K562 (cell line): ENCODE measurements around the gene LRRC8E.

Experiments used
- BCL6 ChIP-seq: fragments of 250-450 bp; sonication (Bioruptor Pico); IDR thresholded peaks from 2 replicates; pipeline ENCODE4 v1.4.0; 2020
- CTCF ChIP-seq, 3 experiments: IDR thresholded peaks in 2 of 3; conservative IDR thresholded peaks in 1 of 3; 2 replicates each; pipeline ENCODE4 v1.5.1; 2011 to 2012; ENCODE audit warnings: low read length in 3 of 3, mild to moderate bottlenecking in 3 of 3, control low read depth in 2 of 3, improper control_type of control experiment in 1 of 3, inconsistent platforms in 1 of 3, low read depth in 1 of 3, mixed read lengths in 1 of 3, moderate library complexity in 1 of 3; ENCODE audit not compliant: insufficient read depth in 2 of 3
- ESRRA ChIP-seq: fragments of 450-650 bp; IDR thresholded peaks from 2 replicates; pipeline ENCODE4 v1.6.1; 2014; ENCODE audit warnings: low read depth, mild to moderate bottlenecking, moderate library complexity, borderline replicate concordance
- FOS ChIP-seq: IDR thresholded peaks from 3 replicates; pipeline ENCODE4 v1.6.1; 2011; ENCODE audit not compliant: insufficient read length; ENCODE audit errors: extremely low read depth
- FOSL1 ChIP-seq: fragments of 200-800 bp; sonication (Bioruptor generic); conservative IDR thresholded peaks from 2 replicates; pipeline ENCODE4 v1.6.1; 2016; ENCODE audit warnings: missing genetic modification characterization, missing compliant biosample characterization
- HDAC1 ChIP-seq, 2 experiments: fragments of 450-650 bp; IDR thresholded peaks; 2 replicates each; pipeline ENCODE4 v1.6.1; 2016 to 2017; ENCODE audit warnings: inconsistent platforms in 1 of 2, mild to moderate bottlenecking in 1 of 2, moderate library complexity in 1 of 2
- KAT2B ChIP-seq: IDR thresholded peaks from one replicate; pipeline ENCODE4 v1.6.1; 2012; ENCODE audit warnings: low read depth, mild to moderate bottlenecking, control low read depth, inconsistent platforms, low read length, moderate library complexity
- MEF2D ChIP-seq: conservative IDR thresholded peaks from 2 replicates; pipeline ENCODE4 v1.6.1; 2016; ENCODE audit warnings: low read depth, missing genetic modification characterization, missing compliant biosample characterization
- NFE2L1 ChIP-seq: fragments of 450-650 bp; IDR thresholded peaks from 2 replicates; pipeline ENCODE4 v1.6.1; 2016; ENCODE audit warnings: missing genetic modification characterization, low read depth, mild to moderate bottlenecking, missing compliant biosample characterization, moderate library complexity, borderline replicate concordance
- POLR2A ChIP-seq: fragments of 450-650 bp; conservative IDR thresholded peaks from 2 replicates; pipeline ENCODE4 v1.6.1; 2016
- ZFP1 ChIP-seq: fragments of 450-650 bp; formaldehyde crosslinking; IDR thresholded peaks from 2 replicates; pipeline ENCODE4 v1.4.0; 2020; ENCODE audit warnings: mild to moderate bottlenecking, mixed read lengths
- TF ChIP-seq, protein P1 (sequence below), 2 experiments: fragments of 450-650 bp; formaldehyde crosslinking in 1 of 2; IDR thresholded peaks; 2 replicates each; pipeline versions ENCODE4 v1.4.0 to v1.6.1; 2014 to 2020; ENCODE audit warnings: mild to moderate bottlenecking in 2 of 2, borderline replicate concordance in 1 of 2, low read depth in 1 of 2
- TF ChIP-seq, protein P2 (sequence below): sonication (generic); formaldehyde crosslinking; IDR thresholded peaks from 2 replicates; pipeline ENCODE4 v1.8.1; 2023; ENCODE audit warnings: mild to moderate bottlenecking, missing genetic modification reagents
- TF ChIP-seq, protein P3 (sequence below), 2 experiments: fragments of 450-650 bp; conservative IDR thresholded peaks; 2 replicates each; pipeline ENCODE4 v1.6.1; 2017; ENCODE audit warnings: mild to moderate bottlenecking in 2 of 2, moderate library complexity in 2 of 2

DNA sequence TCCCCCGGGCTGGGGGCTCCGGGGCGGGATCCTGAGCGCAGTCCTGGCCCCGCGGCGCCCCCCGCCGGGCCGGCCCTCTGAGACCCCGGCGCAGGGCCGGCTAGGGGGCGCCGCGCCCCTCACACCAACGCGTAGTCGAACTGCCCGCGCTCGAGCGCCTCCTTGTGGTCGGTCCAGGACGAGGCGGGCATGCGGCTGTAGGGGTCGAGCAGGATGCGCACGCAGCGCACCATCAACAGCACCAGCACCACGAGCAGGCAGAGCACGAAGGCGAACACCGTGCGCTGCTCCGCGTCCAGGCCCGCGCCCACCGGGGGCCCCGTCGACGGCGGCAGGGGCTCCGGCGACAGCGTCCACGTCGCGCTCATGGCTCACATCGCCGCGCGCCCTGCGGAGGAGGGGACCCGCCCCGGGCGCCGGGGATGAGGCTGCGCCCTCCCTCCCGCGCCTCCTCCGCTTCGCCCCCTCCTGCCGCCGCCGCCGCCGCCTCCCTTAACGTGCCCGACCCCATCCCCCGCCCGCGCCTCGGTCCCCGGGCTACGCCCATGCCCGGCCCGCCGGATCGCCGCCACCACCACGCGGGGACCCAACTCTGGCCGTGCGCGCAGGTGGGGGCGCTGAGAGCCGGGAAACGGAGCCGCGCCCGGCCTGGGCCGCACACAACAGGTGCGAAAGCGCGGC lies 37.0 kb downstream of the LRRC8E start:
- TF ChIP-seq POLR2A (no peak), FOS (no peak), MEF2D (tag) (no peak), ZFP1 (CRISPR knock-in tag) (no peak), CTCF (IDR thresholded peaks at IDR 0.05 in 2 of 3, conservative IDR thresholded peaks at IDR 0.05 in 1 of 3; ENCODE audit: insufficient read depth in 2 of 3, low read depth in 1 of 3, low read length in 3 of 3) (peak; percentile 90 to 98 (median 93)), NFE2L1 (tag) (no peak), HDAC1 (IDR thresholded peaks at IDR 0.05) (peak in 1 of 2 experiments; percentile 29; a peak in 1 of 4 replicates), FOSL1 (no peak), BCL6 (CRISPR knock-in tag) (no peak), ESRRA (no peak), KAT2B (peak; percentile 55)
- TF ChIP-seq, protein P1, sequence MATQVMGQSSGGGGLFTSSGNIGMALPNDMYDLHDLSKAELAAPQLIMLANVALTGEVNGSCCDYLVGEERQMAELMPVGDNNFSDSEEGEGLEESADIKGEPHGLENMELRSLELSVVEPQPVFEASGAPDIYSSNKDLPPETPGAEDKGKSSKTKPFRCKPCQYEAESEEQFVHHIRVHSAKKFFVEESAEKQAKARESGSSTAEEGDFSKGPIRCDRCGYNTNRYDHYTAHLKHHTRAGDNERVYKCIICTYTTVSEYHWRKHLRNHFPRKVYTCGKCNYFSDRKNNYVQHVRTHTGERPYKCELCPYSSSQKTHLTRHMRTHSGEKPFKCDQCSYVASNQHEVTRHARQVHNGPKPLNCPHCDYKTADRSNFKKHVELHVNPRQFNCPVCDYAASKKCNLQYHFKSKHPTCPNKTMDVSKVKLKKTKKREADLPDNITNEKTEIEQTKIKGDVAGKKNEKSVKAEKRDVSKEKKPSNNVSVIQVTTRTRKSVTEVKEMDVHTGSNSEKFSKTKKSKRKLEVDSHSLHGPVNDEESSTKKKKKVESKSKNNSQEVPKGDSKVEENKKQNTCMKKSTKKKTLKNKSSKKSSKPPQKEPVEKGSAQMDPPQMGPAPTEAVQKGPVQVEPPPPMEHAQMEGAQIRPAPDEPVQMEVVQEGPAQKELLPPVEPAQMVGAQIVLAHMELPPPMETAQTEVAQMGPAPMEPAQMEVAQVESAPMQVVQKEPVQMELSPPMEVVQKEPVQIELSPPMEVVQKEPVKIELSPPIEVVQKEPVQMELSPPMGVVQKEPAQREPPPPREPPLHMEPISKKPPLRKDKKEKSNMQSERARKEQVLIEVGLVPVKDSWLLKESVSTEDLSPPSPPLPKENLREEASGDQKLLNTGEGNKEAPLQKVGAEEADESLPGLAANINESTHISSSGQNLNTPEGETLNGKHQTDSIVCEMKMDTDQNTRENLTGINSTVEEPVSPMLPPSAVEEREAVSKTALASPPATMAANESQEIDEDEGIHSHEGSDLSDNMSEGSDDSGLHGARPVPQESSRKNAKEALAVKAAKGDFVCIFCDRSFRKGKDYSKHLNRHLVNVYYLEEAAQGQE (IDR thresholded peaks at IDR 0.05; ENCODE audit: borderline replicate concordance): peak; percentile 70
- TF ChIP-seq, protein P1 (CRISPR knock-in tag; IDR thresholded peaks at IDR 0.05; ENCODE audit: low read depth): 0 out of 2 replicates have a peak, but pooled peaks have one; percentile 55
- TF ChIP-seq, protein P2, sequence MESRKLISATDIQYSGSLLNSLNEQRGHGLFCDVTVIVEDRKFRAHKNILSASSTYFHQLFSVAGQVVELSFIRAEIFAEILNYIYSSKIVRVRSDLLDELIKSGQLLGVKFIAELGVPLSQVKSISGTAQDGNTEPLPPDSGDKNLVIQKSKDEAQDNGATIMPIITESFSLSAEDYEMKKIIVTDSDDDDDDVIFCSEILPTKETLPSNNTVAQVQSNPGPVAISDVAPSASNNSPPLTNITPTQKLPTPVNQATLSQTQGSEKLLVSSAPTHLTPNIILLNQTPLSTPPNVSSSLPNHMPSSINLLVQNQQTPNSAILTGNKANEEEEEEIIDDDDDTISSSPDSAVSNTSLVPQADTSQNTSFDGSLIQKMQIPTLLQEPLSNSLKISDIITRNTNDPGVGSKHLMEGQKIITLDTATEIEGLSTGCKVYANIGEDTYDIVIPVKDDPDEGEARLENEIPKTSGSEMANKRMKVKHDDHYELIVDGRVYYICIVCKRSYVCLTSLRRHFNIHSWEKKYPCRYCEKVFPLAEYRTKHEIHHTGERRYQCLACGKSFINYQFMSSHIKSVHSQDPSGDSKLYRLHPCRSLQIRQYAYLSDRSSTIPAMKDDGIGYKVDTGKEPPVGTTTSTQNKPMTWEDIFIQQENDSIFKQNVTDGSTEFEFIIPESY (CRISPR knock-in tag): peak; percentile 67
- TF ChIP-seq, protein P3, sequence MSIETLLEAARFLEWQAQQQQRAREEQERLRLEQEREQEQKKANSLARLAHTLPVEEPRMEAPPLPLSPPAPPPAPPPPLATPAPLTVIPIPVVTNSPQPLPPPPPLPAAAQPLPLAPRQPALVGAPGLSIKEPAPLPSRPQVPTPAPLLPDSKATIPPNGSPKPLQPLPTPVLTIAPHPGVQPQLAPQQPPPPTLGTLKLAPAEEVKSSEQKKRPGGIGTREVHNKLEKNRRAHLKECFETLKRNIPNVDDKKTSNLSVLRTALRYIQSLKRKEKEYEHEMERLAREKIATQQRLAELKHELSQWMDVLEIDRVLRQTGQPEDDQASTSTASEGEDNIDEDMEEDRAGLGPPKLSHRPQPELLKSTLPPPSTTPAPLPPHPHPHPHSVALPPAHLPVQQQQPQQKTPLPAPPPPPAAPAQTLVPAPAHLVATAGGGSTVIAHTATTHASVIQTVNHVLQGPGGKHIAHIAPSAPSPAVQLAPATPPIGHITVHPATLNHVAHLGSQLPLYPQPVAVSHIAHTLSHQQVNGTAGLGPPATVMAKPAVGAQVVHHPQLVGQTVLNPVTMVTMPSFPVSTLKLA (conservative IDR thresholded peaks at IDR 0.05): peak; percentile 43 to 71; a peak in 3 of 4 replicates
